Measurements from ENCODE around the gene ISCA1. TPM values are rescaled to one million over a fixed set of nuclear protein-coding genes. Genes with fewer than 3 reads are reported as not detected.

Gene ISCA1
- total and polyA plus RNA-seq, 3 experiments from 2014 or later, result 33.4 to 55.1 (median 35.6) TPM

DNA sequence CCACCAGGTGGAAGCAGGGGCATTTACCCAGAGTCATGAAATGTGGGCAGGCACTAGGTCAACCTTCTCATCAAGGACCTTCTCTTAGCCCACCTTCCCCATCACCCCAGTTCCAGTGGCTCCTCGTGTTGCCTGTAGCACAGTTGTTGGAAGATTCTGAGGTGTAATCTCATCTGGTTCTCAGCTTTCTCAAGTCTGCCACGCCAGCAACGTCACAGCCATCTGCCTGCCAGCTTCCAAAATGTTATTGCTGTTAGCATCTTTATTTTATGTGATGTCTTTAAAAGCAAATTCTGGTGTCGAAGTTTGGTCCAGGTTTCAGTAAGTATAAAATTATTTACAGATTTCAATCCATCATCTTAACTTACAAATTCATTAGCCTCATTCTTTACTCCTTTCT is 33.6 kb downstream of the ISCA1 start:
- no peak for DNase-seq
- H3K27me3 Mint-ChIP-seq, result peaks cover 7 to 24% of the 10 kb centered on the region in 2 donors
- peaks cover 7% of the 10 kb centered on the region for H3K9me3 ChIP-seq (ENCODE audit: low read length)
- H3K9me3 Mint-ChIP-seq, result peaks cover 0 to 13% (median 6%) of the 10 kb centered on the region in 5 donors
- H3K4me1 ChIP-seq (ENCODE audit: insufficient read depth, low read length), result no peaks in the 10 kb centered on the region
- H3K4me3 Mint-ChIP-seq, result no peak overlapping the region
- POLR2A ChIA-PET, result no interaction called here
- CTCF ChIA-PET, result interaction anchor here (1.0 kb wide), 1 partner anchor 9 kb away, joined by 3 read pairs; no protein-coding TSS in a partner anchor
- H3K27me3 ChIP-seq (ENCODE audit: insufficient read depth, low read length, poor library complexity, severe bottlenecking), result no peaks in the 10 kb centered on the region
- H3K27ac Mint-ChIP-seq, result no peak overlapping the region
- H3K4me3 ChIP-seq (ENCODE audit: low read length), result no peak overlapping the region
- peaks cover 0 to 4% (median 0%) of the 10 kb centered on the region in 3 donors for H3K36me3 Mint-ChIP-seq
- no peak overlapping the region for H3K27ac ChIP-seq (ENCODE audit: low read depth, low read length)
- H3K36me3 ChIP-seq (ENCODE audit: insufficient read depth, low read length), result no peaks in the 10 kb centered on the region
- no peaks in the 10 kb centered on the region for H3K4me1 Mint-ChIP-seq

DNA sequence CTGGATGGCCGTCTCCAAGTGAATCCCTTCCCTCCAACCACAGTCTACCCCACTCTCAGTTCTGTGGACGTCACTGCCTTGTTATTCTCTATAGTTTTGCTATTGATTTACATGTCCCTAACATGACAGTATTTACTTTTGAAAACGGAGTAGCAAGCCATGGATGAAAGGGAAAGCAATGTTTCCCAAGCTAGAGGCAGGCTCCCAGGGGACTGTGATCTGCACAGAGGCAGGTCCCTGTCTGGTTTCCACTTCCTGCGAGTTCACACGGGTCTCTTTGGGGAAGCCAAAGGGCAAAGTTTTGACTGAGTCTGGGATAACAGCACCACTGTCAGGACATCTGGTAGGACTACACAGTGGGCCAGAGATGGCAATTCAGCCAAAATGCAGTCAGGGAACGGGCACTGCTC is 35.6 kb downstream of the ISCA1 start:
- no peak overlapping the region for H3K27ac Mint-ChIP-seq
- peaks cover 8 to 24% of the 10 kb centered on the region in 2 donors for H3K27me3 Mint-ChIP-seq
- CTCF ChIA-PET, result no interaction called here

DNA sequence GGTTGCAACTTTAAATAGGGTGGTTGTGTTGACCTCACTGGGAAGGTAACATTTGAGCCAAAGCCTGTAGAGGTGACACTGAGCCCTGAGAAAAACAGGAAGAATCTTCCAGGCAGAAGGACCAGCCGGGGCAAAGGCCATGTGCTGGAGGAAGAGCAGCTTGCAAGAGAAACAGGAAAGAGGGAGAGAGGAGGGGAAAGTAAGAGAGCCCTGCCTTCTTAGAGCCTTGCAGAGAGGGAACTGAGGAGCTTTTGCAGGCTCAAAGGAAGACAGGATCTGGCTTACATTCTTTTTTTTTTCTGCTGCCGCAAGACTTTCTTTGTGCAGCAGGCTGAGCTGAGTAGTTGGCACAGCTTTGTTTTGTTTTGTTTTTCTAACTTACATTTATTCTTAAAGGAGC is 40.3 kb downstream of the ISCA1 start:
- no peaks in the 10 kb centered on the region for H3K36me3 ChIP-seq (ENCODE audit: insufficient read depth, low read length)
- ChIA-PET POLR2A (no interaction called here), CTCF (no interaction called here)

More for the DNA sequence above, 35.6 kb downstream of the ISCA1 start:
- Histone ChIP-seq H3K27me3 (ENCODE audit: insufficient read depth, low read length, poor library complexity, severe bottlenecking) (no peaks in the 10 kb centered on the region), H3K27ac (ENCODE audit: low read depth, low read length) (no peak overlapping the region), H3K9me3 (ENCODE audit: low read length) (no peaks in the 10 kb centered on the region), H3K4me3 (ENCODE audit: low read length) (no peak overlapping the region), H3K36me3 (ENCODE audit: insufficient read depth, low read length) (no peaks in the 10 kb centered on the region), H3K4me1 (ENCODE audit: insufficient read depth, low read length) (no peaks in the 10 kb centered on the region)
- DNase-seq, result no peak
- POLR2A ChIA-PET, result no interaction called here
- no peak overlapping the region for H3K4me3 Mint-ChIP-seq
- H3K36me3 Mint-ChIP-seq, result peaks cover 0 to 2% (median 0%) of the 10 kb centered on the region in 3 donors
- H3K9me3 Mint-ChIP-seq, result peaks cover 0 to 2% (median 0%) of the 10 kb centered on the region in 5 donors
- H3K4me1 Mint-ChIP-seq, result no peaks in the 10 kb centered on the region

DNA sequence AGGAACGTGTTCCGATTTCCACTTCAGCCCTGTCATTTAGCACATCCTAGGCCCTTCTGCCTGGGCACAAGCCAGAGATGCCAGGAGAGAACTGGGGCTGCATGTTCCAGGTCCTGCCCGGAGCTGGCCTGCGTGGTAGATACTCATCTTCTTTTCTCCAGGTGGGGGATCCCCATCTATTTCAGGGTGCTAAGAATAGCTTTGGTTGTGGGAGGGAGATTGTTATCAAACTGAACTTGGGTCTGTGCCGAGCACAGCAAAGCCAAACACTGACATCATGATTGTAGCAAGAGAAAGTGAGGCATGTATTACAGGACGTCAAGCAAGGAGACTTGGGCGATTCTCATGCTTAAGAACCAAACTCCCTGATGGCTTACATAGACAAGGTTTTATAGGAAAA is 41.1 kb downstream of the ISCA1 start:
- DNase-seq, result no peak
- H3K9me3 Mint-ChIP-seq, result no peaks in the 10 kb centered on the region
- H3K4me3 ChIP-seq (ENCODE audit: low read length), result no peak overlapping the region
- no peaks in the 10 kb centered on the region for H3K4me1 Mint-ChIP-seq
- H3K4me1 ChIP-seq (ENCODE audit: insufficient read depth, low read length), result no peaks in the 10 kb centered on the region
- no peak overlapping the region for H3K27ac Mint-ChIP-seq
- POLR2A ChIA-PET, result no interaction called here
- H3K4me3 Mint-ChIP-seq, result no peak overlapping the region
- no peak overlapping the region for H3K27ac ChIP-seq (ENCODE audit: low read depth, low read length)
- H3K27me3 Mint-ChIP-seq, result peaks cover 0 to 1% of the 10 kb centered on the region in 2 donors
- no peaks in the 10 kb centered on the region for H3K27me3 ChIP-seq (ENCODE audit: insufficient read depth, low read length, poor library complexity, severe bottlenecking)
- no peaks in the 10 kb centered on the region for H3K36me3 Mint-ChIP-seq
- CTCF ChIA-PET, result interaction anchor here (0.6 kb wide), 1 partner anchor 430 kb away, joined by 3 read pairs; no protein-coding TSS in a partner anchor
- no peaks in the 10 kb centered on the region for H3K9me3 ChIP-seq (ENCODE audit: low read length)
- no peaks in the 10 kb centered on the region for H3K36me3 ChIP-seq (ENCODE audit: insufficient read depth, low read length)

More for the DNA sequence above, 40.3 kb downstream of the ISCA1 start:
- H3K4me1 Mint-ChIP-seq, result no peaks in the 10 kb centered on the region
- H3K27ac Mint-ChIP-seq, result no peak overlapping the region
- H3K9me3 Mint-ChIP-seq, result no peaks in the 10 kb centered on the region
- no peak for DNase-seq
- Histone ChIP-seq H3K4me3 (ENCODE audit: low read length) (no peak overlapping the region), H3K9me3 (ENCODE audit: low read length) (no peaks in the 10 kb centered on the region), H3K27ac (ENCODE audit: low read depth, low read length) (no peak overlapping the region), H3K4me1 (ENCODE audit: insufficient read depth, low read length) (no peaks in the 10 kb centered on the region), H3K27me3 (ENCODE audit: insufficient read depth, low read length, poor library complexity, severe bottlenecking) (no peaks in the 10 kb centered on the region)
- H3K4me3 Mint-ChIP-seq, result no peak overlapping the region
- no peaks in the 10 kb centered on the region for H3K36me3 Mint-ChIP-seq
- H3K27me3 Mint-ChIP-seq, result peaks cover 1 to 5% of the 10 kb centered on the region in 2 donors

GRCh38 chr9:86238861-86239770 is 43.2 kb downstream of the ISCA1 start:
- H3K9me3 Mint-ChIP-seq, result no peaks in the 10 kb centered on the region
- Histone ChIP-seq H3K36me3 (ENCODE audit: insufficient read depth, low read length) (no peaks in the 10 kb centered on the region), H3K27me3 (ENCODE audit: insufficient read depth, low read length, poor library complexity, severe bottlenecking) (no peaks in the 10 kb centered on the region), H3K4me3 (ENCODE audit: low read length) (no peak overlapping the region), H3K27ac (ENCODE audit: low read depth, low read length) (no peak overlapping the region), H3K9me3 (ENCODE audit: low read length) (no peaks in the 10 kb centered on the region), H3K4me1 (ENCODE audit: insufficient read depth, low read length) (no peaks in the 10 kb centered on the region)
- peaks cover 1 to 5% of the 10 kb centered on the region in 2 donors for H3K27me3 Mint-ChIP-seq
- peak overlapping the region in 1 of 8 donors; percentile 26 for H3K27ac Mint-ChIP-seq
- POLR2A ChIA-PET, result no interaction called here
- CTCF ChIA-PET, result interaction anchor here (0.9 to 1.4 kb wide), 2 partner anchors 9 to 45 kb away, joined by 3 read pairs; no protein-coding TSS in a partner anchor
- no peak overlapping the region for H3K4me3 Mint-ChIP-seq
- DNase-seq, result no peak
- H3K4me1 Mint-ChIP-seq, result no peaks in the 10 kb centered on the region
- no peaks in the 10 kb centered on the region for H3K36me3 Mint-ChIP-seq

DNA sequence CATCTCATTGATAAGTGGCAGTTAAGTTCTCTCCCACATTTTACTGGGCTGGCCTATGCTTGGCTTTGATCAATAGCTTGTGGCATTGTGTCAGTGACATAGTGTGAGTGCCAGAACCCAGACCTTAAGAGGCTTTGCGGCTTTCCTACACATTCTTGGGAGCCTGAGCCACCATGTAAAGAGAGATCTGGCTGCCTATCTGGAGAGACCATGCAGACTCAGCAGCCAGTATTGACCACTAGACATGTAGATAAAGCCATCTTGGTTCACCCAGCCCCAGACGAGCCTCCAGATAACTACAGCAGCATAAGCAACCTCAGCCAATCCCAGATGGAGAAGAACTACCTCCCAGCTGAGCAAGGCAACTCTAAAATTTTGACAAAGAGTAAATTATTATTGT is 51.5 kb downstream of the ISCA1 start:
- Histone ChIP-seq H3K4me1 (ENCODE audit: insufficient read depth, low read length) (no peaks in the 10 kb centered on the region), H3K9me3 (ENCODE audit: low read length) (no peaks in the 10 kb centered on the region), H3K4me3 (ENCODE audit: low read length) (no peak overlapping the region), H3K27ac (ENCODE audit: low read depth, low read length) (no peak overlapping the region), H3K36me3 (ENCODE audit: insufficient read depth, low read length) (no peaks in the 10 kb centered on the region), H3K27me3 (ENCODE audit: insufficient read depth, low read length, poor library complexity, severe bottlenecking) (no peaks in the 10 kb centered on the region)
- Mint-ChIP-seq H3K27me3 (peaks cover 0 to 18% of the 10 kb centered on the region in 2 donors), H3K4me1 (no peaks in the 10 kb centered on the region), H3K27ac (no peak overlapping the region), H3K36me3 (no peaks in the 10 kb centered on the region), H3K4me3 (no peak overlapping the region), H3K9me3 (no peaks in the 10 kb centered on the region)
- ChIA-PET CTCF (no interaction called here), POLR2A (no interaction called here)
- DNase-seq, result no peak

- Histone ChIP-seq H3K4me1 (ENCODE audit: insufficient read depth, low read length) (no peaks in the 10 kb centered on the region), H3K27ac (ENCODE audit: low read depth, low read length) (no peak overlapping the region), H3K36me3 (ENCODE audit: insufficient read depth, low read length) (no peaks in the 10 kb centered on the region), H3K9me3 (ENCODE audit: low read length) (no peaks in the 10 kb centered on the region), H3K27me3 (ENCODE audit: insufficient read depth, low read length, poor library complexity, severe bottlenecking) (no peaks in the 10 kb centered on the region), H3K4me3 (ENCODE audit: low read length) (no peak overlapping the region)
- no peak overlapping the region for H3K27ac Mint-ChIP-seq
- DNase-seq, result no peak
- no peaks in the 10 kb centered on the region for H3K4me1 Mint-ChIP-seq
- H3K4me3 Mint-ChIP-seq, result no peak overlapping the region
- ChIA-PET POLR2A (no interaction called here), CTCF (no interaction called here)
- no peaks in the 10 kb centered on the region for H3K9me3 Mint-ChIP-seq
- peaks cover 4 to 26% of the 10 kb centered on the region in 2 donors for H3K27me3 Mint-ChIP-seq
- H3K36me3 Mint-ChIP-seq, result peaks cover 0 to 3% (median 0%) of the 10 kb centered on the region in 3 donors
These were observed 59.7 kb downstream of the ISCA1 start for GRCh38 chr9:86222667-86223066.

GRCh38 chr9:86219606-86220005 is 62.7 kb downstream of the ISCA1 start:
- DNase-seq, result no peak
- H3K27me3 ChIP-seq (ENCODE audit: insufficient read depth, low read length, poor library complexity, severe bottlenecking), result no peaks in the 10 kb centered on the region
- ChIA-PET POLR2A (no interaction called here), CTCF (no interaction called here)
- peaks cover 4 to 26% of the 10 kb centered on the region in 2 donors for H3K27me3 Mint-ChIP-seq
- no peaks in the 10 kb centered on the region for H3K4me1 ChIP-seq (ENCODE audit: insufficient read depth, low read length)
- H3K36me3 ChIP-seq (ENCODE audit: insufficient read depth, low read length), result no peaks in the 10 kb centered on the region
- H3K9me3 ChIP-seq (ENCODE audit: low read length), result no peaks in the 10 kb centered on the region
- H3K27ac ChIP-seq (ENCODE audit: low read depth, low read length), result no peak overlapping the region
- H3K4me3 Mint-ChIP-seq, result no peak overlapping the region
- H3K4me3 ChIP-seq (ENCODE audit: low read length), result no peak overlapping the region
- no peaks in the 10 kb centered on the region for H3K4me1 Mint-ChIP-seq
- H3K27ac Mint-ChIP-seq, result peak overlapping the region in 1 of 8 donors; percentile 50
- peaks cover 0 to 3% (median 0%) of the 10 kb centered on the region in 3 donors for H3K36me3 Mint-ChIP-seq
- no peaks in the 10 kb centered on the region for H3K9me3 Mint-ChIP-seq
